ENCODE measurements around the gene TMPRSS4.

GRCh38 chr11:118170882-118171268 lies 94.0 kb downstream of the TMPRSS4 start:
- TF ChIP-seq CTCF (conservative IDR thresholded peaks at IDR 0.05; ENCODE audit: low read depth, low read length) (no peak), EZH2 (IDR thresholded peaks at IDR 0.05; ENCODE audit: borderline replicate concordance, low read depth, low read length, poor library complexity, severe bottlenecking) (no peak)
